SW 1271 (cell line): ENCODE data around the gene ZNF148.

ENCODE experiments used
- DNase-seq, 2 experiments: peaks; one replicate each; lab custom pipeline; 2025; lab: John Stamatoyannopoulos, UW

The ZNF148 gene

DNA sequence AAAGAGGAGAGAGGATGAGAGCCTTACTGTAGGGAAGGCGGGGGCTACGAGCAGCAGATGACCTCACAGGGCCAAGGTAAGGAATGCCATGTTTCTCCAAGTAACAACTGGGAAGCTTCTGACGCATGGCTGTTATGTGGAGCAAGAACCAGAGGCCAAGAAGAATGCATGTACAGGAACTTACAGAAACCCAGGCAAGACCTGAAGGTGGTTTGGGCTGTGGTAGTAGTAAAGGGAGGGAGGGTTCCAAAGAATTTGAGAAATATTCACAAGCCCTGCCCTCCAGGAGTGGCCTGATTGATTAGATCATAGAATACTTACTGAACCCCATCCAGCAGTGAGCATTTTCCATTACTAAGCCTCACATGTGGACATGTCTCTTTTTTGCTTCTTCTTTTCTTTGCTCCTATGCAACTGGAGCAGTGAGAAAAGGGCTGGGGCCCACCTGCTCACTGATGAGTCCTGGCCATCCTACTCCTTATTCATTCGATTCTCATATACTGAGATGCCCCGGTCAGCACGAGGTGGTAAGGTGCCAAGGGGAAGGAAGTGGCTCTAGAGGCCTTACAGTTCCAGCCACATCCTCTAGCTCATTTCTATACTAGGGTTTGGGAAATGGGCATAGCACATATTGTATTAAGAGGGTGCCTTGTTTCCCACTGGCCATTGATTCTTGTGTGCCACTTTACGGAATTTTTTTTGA, 154.2 kb downstream of the ZNF148 start:
- no peak for DNase-seq

GRCh38 chr3:125220183-125220582, 154.9 kb downstream of the ZNF148 start:
- no peak for DNase-seq

DNA sequence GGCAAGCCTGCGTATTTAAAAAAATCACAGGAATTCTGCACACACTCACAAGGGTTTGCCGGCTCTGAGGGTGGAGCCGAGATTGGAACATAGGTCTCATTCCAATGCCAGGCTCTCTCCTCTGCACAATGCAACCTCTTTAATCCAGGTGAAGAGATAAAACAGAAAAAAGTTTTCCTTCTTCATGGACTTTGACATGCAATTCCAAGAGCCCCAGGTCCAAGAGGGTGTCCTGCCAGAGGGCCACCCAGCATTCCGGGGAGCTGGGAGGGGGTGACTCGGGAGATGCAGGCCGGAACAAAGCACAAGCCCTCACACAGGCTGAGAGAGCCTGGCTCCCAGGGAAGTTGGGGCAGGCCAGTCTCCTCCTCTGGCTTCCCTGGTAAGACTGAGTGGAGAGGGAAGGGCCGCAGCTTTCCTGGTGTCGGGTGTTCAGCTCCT, 155.8 kb downstream of the ZNF148 start:
- no peak for DNase-seq

DNA sequence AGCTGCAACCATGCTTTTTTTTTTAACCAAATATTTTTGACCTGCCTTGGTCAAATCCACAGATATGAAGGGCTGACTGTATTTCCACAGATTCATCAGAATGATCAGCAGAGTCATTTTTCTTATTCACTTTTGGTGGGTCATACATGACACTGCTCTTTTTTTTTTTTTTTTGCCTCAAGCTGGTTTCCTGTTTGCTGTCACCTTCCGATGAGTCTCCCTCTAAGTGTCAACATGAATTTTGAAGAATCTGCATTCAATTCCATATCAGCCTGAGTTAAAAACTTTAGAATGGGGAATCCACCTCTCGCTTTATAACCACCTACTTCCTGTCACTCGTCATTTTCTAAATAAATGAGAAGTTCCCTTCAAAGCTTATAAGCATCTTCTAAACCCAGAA, 160.4 kb downstream of the ZNF148 start:
- DNase-seq = no peak

GRCh38 chr3:125213946-125214542, 161.1 kb downstream of the ZNF148 start:
- no peak for DNase-seq

- no peak for DNase-seq
Measured at GRCh38 chr3:125213364-125213755, 161.8 kb downstream of the ZNF148 start.

DNA sequence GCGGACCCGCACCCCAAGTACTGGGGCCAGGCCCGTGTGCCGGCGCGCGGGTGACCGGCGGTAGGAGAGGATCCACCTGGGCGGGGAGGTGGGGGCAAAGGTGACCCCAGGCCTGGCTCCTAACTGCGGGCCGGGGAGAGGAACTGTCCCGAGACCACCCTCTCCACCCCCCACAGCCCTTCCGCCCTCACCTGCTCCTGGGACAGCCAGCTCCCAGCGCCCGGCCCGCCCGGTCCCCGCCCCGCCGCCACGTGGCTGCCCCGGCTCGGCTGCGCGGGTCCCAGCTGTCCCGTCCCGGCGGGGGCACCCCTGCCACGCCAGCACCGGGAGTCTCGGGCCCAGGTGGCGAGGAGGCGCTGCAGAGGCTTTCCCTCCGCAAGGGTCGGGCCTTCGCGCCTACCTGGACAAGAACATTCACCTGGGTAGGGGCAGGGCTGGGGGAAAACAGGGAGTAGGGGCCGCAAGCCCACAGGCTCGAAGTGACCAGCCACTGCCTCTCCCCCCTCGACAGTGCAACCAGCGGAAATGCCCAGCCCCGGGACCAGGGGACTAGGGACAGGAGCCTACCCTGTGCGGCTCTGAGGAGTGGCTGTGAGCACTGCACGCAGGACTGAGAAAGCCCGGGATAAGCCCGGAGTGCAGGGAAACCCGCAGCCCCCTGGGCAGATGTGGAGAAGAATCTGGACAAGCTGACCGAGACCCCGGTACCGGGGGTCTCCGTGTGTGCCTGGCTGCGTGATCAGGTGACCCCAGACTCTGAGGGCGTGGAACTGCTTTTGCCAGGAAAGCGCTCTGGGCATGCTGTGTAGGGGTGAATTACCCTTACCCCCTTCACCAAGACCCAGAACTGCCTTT, 162.4 kb downstream of the ZNF148 start, which contains the start of gene SLC12A8:
Gene SLC12A8 (minus strand): TSS at position 240 of the 855 bp plus-strand sequence. CDS start 1,399 bp downstream, outside the sequence.
- DNase-seq = no peak

DNA sequence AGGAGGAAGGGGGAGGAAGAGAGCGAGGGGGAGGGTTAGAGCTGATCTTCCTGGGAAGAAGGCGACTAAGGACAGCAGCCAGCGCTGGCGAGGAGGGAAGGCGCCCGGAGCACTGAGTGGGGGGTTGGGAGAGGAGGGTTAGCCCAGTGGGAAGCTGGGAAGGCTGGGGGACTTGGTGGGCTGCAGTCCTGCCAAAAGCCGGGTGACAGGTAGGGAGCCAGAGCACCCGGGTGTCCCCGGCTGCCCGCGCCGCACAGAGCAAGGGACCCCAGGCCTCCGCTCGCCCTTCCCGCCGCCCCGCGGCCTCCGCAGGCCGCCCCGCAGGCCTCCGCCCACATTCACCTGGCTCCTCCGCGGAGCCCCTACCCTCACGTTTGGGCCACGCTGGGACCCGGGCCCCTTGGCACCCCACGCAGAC, 163.0 kb downstream of the ZNF148 start:
- DNase-seq = no peak

DNA sequence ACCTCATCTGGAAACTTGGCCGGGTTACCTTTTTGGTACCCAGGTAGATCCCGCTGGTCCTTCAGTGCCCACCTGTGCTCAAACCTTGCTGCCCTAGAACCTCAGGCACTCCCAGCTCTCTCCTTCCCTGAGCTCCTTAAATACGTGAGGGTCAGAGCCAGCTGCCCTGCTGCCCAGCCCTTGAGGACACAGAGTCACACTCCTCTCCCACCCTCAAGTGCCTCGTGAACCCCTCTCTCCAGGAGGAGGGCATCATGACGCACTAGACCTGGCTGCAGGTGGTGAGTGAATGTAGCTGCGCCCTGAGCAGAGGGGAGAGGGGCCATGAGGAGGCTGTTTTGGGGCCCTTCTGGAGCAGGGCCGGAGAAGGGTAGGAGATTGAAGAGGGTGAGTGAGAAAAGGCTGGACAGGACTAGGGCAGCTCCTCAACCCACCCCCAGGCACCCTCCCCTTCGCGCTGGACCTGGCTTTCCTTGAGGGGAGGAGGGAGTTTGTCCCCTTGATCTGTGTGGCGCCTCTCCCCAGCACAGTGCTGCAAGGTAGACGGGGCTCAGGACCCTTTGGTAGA, 163.5 kb downstream of the ZNF148 start:
- DNase-seq = no peak

DNA sequence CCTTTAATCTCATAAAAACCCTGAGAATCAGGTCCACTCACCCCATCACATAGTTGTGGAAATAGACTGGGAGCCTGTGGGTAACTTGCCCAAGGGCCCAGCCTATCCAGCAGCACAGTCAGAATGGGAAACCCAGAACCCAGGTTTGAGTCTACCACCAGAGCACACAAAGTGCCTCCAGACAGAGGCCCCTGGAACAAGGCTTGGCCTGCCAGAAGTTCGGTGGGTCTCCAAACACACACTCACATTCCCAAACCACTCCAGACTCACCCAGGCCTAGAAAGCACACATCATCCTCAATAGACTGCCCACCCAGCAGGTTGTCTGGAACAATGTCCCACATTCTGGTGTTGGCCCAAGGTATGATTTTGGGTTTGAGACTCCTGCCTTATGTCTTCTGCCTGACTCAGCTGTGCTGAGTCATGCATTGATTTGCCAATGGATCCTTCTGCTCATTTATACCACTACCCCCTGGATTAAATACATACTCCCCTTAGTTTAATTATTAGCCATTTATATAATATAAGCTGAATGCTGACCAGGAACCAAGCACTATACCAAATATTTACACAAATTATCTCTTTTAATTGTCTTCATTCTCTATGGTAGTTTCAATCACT, 167.1 kb downstream of the ZNF148 start:
- DNase-seq = no peak

DNA sequence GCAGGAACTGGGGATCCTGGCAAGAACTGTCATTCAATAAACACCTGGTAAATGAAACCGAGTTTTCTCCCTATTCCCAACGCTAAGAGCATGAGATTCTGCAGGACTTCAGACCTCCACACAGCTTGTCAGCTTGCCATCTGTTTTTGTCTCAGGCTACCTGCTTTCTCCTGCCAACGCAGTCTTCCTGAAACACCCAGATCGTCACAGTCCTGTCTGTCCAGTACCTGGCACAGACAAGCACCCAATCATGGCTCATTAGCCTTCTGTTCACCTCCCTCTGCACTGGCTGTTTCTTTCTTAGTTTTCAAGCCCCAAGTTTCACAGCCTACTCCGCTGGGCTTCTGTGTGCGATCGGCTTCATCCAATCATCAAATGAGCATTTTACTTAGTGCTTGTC, 167.6 kb downstream of the ZNF148 start:
- DNase-seq = no peak

GRCh38 chr3:125206934-125207333, 168.2 kb downstream of the ZNF148 start:
- DNase-seq = no peak

- DNase-seq = no peak
Measured at GRCh38 chr3:125203731-125204130, 171.4 kb downstream of the ZNF148 start.

DNA sequence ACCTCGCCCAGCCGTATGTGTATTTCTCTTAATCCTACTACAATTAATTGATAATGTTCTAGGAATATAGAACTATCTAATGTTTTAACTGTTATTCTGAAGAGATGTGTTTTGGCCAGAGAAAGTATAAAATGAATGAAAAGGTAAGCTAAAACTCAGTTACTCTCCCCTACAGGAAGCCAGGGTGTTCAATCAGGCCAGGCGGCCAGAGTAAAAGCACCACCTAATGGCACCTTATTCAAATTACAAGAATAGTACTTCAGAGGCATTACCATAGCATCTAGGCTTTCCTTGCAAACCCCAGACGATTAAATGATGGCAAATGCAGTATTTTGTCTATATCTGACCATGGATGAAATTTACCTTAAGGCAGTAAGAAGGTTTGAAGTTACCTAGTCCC, 172.9 kb downstream of the ZNF148 start:
- no peak for DNase-seq

GRCh38 chr3:125200731-125201139, 174.4 kb downstream of the ZNF148 start:
- no peak for DNase-seq

GRCh38 chr3:125194849-125195601, 180.1 kb downstream of the ZNF148 start:
- DNase-seq = no peak

- DNase-seq = no peak
Measured at GRCh38 chr3:125194061-125194848, 180.9 kb downstream of the ZNF148 start.

GRCh38 chr3:125192190-125193035, 182.7 kb downstream of the ZNF148 start:
- DNase-seq = no peak

GRCh38 chr3:125191730-125192129, 183.4 kb downstream of the ZNF148 start:
- DNase-seq = no peak
